SW 1271 (cell line): ENCODE data around the gene TMEM121B.

Experiments used
- DNase-seq, 2 experiments: peaks; one replicate each; lab custom pipeline; 2025; lab: John Stamatoyannopoulos, UW

Gene TMEM121B

DNA sequence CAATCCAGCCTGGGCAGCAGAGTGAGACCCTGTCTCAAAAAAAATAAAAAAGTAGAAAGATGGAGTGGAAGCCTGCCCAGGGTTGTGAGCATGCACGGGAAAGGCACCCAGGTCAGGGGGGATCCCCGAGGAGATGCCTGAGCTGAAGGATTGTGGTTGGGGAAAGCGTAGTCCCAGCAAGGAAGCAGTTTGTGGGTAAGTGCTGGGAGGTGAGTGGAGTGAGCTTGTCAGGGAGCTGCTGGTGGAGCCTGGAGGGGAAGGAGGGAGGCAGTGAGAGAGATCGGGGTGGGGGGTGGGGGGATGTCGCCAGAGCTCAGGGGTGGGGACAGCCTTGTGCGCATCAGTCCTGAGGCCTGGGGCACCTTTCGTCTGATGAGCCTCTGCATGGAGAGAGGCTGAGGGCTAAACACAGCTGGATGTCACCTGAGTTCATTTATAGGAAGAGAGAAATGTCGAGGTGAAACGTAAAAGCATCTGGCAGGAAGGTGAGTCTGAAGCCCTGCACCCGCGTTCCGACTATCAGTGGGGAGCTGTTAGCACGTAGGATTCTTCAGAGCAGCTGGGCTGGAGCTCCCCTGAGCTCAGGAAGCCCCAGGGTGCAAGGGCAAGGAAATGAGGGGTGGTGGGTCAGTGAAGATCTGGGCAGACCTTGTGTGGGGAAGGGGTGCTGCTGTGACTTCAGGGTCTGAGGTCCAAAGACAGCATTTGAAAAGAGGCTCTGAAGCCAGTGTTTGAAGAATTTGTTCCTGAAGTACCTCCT is 10.2 kb downstream of the TMEM121B start:
- no peak for DNase-seq

DNA sequence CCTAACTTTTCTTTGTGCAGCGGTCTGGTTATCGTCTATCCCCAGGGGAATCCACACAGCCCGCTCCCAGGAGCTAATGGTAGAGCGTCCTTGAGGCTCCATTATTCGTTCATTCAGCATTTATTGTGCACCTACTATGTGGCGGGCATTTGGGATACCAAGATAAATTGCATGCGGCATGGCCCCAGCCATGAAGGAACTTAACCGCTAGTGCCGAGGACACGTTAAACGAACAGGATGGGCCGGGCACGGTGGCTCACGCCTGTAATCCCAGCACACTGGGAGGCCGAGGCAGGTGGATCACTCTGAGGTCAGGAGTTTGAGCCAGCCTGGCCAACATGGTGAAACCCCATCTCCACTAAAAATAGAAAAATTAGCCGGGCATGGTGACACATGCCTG is 11.2 kb downstream of the TMEM121B start:
- no peak for DNase-seq

DNA sequence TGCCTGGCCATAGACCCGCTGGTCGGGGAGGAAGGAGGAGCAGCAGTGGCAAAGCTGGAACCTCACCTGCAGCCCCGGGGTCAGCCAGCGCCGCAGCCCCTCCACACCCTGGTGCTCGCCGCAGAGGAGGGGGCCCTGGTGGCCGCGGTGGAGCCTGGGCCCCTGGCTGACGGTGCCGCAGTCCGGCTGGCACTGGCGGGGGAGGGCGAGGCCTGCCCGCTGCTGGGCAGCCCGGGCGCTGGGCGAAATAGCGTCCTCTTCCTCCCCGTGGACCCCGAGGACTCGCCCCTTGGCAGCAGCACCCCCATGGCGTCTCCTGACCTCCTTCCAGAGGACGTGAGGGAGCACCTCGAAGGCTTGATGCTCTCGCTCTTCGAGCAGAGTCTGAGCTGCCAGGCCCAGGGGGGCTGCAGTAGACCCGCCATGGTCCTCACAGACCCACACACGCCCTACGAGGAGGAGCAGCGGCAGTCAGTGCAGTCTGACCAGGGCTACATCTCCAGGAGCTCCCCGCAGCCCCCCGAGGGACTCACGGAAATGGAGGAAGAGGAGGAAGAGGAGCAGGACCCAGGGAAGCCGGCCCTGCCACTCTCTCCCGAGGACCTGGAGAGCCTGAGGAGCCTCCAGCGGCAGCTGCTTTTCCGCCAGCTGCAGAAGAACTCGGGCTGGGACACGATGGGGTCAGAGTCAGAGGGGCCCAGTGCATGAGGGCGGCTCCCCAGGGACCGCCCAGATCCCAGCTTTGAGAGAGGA is 11.9 kb downstream of the TMEM121B start:
- no peak for DNase-seq

DNA sequence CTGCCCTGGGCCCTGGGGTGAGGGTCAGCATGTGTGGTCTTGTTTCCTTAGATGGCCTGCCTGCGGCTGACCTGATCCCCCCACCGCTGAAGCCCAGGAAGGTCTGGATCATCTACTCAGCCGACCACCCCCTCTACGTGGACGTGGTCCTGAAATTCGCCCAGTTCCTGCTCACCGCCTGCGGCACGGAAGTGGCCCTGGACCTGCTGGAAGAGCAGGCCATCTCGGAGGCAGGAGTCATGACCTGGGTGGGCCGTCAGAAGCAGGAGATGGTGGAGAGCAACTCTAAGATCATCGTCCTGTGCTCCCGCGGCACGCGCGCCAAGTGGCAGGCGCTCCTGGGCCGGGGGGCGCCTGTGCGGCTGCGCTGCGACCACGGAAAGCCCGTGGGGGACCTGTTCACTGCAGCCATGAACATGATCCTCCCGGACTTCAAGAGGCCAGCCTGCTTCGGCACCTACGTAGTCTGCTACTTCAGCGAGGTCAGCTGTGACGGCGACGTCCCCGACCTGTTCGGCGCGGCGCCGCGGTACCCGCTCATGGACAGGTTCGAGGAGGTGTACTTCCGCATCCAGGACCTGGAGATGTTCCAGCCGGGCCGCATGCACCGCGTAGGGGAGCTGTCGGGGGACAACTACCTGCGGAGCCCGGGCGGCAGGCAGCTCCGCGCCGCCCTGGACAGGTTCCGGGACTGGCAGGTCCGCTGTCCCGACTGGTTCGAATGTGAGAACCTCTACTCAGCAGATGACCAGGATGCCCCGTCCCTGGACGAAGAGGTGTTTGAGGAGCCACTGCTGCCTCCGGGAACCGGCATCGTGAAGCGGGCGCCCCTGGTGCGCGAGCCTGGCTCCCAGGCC is 12.7 kb downstream of the TMEM121B start:
- no peak for DNase-seq

DNA sequence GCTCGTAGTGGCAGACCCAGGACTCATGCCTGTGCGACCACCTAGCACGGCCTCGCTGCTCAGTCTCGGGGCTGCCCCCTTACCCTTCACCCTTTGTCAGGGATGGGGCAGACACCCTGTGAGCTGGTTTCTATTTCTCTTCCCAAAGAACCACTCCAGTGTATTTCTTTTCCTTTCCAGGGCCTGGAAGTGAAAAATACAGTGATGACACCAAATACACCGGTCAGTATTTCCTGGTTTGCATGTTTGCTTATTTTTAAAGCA is 13.7 kb downstream of the TMEM121B start:
- DNase-seq: no peak

DNA sequence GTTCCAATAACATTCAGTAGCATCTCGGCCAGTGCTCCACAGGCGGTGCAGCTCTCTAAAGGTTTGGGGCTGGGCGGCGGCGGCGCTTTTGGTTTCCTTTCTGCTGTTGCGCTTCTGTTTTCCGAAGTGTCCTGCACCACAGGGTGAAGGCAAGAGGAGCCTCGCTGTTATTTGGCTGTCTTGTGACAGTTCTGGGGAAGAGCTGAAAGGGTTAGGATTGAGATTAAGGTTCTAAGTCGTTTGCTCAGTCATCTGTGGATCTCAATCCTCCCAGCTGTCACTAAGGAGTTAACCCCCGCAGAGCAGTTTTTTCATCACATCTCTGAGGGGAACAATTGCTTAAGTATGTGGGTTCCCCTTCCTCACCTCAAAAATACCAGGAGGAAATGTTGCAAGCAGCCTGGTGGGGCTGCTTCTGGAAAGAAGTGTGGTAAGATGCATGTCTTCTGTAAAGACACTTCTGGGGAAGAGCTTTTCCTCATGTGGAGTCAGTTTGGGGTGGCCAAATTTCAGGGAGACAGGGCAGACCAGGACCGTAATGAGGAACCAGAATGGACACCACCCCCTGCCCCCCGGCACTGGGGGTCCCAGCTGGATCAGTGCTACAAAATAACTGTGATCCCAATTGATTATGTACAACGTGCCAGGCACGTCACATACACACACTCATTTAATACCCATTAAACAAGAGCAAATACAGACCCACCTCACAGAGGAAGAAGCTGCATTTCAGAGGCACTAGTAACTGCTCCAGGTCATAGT is 14.2 kb downstream of the TMEM121B start:
- DNase-seq: no peak

DNA sequence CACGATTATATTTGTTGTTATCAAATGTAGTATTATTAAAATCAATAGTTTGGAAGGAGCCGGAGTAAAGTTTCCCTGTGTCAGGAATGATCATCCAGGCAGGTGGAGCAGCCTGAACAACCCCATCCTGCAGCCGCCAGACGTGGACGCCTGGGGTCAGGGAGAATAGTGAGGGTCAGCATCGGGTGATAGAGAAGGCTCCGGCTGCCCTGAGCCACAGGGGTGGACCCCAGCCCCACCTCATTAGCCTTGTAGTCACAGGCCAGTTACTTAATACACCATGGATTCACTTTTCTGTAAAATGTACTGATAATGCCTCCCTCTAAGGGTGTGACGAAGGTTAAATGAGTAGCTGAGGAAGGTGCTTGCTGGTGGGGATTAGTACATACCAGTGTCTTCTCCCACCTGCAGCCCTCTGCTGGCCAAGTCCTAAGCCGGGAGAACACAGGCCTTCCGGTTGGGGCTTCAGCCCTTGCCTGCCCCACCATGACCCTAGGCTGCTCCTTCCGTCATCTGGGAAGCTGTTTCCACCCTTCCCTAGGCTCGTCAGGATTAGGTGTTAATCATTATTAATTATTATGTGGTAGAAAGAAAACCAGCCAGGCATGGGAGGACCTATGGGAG is 14.9 kb downstream of the TMEM121B start:
- no peak for DNase-seq

DNA sequence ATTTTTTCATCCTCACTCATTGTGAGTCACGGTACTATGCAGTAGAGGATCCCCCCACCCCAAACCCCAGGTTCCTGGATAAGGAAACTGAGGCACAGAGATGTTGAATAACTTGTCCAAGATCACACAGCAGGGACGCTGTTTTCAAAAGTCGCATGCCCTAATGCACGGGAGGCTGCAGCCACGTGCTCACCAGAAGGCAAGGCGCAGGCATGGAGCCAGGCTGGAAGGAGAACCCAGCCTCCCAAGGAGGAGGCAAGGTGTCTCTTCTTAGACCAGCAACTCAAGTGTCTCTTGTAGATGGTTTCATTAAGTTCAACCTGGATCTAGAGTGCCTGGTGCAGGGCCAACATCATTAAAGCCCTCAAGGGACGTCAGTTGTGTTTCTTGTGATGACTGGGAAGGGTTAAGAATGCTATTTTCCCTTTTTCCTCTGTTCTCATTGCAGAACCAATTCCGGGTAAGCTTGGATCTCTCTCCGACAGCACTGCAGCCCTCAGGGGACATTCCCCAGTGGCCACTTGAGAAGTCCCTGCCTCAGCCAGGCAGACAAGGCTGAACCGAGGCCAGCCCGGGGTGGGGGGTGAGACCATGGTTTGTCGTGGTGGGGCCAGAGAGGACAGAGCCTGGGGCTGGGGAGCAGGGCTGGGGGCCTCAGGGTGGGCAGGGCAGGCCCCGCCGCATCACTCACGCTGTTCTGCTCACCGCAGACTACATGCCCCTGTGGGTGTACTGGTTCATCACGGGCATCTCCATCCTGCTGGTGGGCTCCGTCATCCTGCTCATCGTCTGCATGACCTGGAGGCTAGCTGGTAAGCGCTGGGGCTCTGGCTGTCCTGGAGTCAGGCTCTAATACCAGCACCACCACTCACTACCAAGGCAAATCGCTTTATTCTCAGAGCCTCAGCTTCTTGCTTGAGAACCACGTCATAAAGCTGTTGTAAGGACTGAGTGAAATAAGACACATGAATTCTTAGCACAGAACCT is 15.7 kb downstream of the TMEM121B start:
- no peak for DNase-seq

DNA sequence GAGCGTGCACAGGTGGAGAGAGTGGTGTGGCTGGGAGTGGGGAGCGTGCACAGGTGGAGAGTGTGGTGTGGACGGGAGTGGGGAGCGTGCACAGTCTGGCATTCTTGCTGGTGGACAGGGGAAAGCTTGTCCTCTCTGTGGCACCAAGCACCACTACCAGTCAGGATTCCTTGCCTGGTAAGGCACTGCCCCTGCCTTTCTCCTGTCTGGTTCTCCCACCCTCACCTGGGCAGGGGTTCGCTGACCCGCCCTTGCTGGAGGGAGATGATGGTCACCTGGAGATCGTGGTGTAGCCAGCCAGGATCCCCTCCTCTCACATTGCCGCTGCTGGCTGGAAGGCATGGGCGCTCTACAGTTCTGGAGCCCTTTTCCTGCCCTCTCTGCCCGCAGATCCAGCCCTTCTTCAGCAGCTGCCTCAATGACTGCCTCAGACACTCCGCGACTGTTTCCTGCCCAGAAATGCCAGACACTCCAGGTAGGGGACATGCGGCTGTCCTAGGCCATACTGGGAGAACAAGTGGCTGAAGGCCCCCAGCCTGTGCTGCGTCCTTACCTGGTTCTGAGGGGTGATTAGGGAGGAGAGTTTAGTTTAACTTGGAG is 16.7 kb downstream of the TMEM121B start:
- DNase-seq: no peak

DNA sequence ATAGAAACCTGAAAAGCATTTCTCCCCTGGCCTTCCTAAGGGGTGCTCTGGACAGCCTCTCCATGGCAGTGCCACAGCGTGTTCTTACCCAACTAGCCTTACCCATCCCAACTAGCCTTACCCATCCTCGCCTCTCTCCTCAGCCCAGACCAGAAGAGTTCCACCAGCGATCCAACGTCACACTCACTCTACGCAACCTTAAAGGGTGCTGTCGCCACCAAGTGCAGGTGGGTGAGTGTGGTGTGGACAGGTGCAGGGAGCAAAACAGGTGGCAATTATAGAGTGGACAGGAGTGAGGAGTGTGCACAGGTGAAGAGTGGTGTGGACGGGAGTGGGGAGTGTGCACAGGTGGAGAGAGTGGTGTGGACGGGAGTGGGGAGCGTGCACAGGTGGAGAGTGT is 17.8 kb downstream of the TMEM121B start:
- no peak for DNase-seq

DNA sequence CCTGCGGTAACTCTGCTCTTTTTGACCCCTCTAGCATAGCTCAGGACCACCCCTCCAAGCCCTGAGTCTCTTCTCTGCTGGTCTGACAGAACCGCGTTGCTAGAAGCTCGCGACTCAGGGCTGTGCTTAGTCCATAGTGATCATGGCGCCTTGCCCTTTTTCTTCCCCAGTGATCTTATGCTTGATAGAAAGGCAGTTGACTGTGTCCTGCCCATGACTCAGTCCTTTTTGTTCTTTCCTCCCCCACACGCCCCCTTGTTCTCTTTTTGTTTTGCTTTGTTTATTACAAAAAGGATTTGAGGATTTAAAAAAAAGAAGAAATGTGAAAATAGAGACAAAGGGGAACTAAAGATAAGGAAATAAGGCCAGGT is 18.9 kb downstream of the TMEM121B start:
- no peak for DNase-seq

DNA sequence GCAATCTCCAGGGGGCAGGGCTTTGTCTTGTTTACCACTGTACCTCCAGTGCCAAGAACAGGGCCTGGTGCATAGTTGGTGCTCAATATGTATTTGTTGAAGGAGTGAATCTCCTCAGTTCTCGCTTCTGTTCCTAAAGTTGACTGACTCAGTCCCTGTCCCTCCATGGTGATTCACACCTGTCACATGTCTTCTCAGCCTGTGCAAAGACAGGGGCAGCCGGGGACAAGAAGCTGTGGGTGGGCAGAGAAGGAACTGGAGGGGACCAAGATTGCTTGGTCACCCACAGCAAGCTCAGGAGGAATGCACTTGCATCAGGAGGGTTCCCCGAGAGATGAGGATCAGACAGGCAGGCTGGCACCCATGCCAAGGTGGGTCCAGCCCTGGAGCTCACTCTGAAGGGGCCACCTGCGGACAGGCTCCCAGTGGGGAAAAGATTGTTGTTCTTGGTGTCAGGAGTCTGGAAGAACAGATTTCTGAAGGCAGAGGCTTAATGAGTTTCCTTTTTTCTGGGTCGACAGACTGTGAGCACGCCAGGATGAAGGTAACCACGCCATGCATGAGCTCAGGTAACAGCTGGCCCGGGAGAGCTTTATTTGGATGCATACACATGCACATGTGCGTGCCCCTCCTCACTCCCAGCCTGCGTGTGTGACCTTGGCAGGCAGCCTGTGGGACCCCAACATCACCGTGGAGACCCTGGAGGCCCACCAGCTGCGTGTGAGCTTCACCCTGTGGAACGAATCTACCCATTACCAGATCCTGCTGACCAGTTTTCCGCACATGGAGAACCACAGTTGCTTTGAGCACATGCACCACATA is 19.5 kb downstream of the TMEM121B start:
- no peak for DNase-seq

DNA sequence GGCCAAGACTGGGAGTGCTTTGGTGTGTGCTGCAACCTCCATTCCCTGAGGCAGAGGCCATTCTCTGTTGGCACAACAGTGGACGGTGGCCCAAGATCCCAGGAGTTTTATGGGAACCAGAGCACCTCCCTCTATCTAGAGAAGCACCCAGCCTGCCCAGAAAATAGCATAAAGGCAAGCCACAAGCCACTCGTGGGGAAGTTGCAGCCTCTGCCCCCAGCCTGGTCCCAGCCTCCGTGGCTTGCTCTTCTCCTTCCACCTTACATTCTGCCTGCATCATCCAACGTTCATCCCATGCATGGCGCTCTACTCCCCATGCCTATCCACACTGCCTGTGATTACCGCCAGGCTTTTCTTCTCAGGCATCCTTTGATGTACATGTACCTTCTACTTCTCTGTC is 20.5 kb downstream of the TMEM121B start:
- DNase-seq: no peak

DNA sequence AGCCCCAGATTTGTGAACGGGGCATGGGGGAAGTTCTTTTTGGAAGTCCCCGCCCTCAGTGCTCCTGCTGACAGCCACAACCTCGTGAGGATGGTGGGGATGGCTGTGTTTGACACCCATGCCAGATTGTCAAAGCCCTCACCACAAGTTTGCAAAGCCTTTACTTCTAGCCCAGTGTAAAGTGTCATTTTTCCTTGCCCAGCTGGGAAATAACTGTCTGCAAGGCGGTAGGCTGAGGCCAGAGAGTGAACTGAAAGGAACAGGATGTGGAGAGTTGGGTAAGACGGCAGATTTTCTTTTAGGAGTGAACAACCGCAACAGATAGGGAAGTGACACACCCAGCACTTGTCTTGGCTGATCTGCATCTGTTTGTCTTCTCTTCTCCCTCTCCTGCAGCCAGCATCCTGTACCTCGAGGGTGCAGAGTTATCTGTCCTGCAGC is 22.8 kb downstream of the TMEM121B start:
- no peak for DNase-seq

DNA sequence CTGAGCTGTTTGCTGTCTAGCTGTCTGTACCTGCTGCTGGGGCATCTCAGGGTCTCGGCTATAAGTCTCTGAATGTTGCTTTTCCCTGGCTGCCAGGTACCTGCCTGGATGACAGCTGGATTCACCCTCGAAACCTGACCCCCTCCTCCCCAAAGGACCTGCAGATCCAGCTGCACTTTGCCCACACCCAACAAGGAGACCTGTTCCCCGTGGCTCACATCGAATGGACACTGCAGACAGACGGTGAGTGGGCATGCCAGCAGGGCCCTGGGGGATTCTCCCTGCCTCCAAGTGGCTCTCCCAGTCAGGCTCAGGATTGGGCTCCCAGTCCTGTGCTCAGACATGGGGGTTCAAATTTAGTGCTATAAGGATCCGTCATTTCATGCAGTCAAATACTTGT is 23.5 kb downstream of the TMEM121B start:
- DNase-seq: no peak

DNA sequence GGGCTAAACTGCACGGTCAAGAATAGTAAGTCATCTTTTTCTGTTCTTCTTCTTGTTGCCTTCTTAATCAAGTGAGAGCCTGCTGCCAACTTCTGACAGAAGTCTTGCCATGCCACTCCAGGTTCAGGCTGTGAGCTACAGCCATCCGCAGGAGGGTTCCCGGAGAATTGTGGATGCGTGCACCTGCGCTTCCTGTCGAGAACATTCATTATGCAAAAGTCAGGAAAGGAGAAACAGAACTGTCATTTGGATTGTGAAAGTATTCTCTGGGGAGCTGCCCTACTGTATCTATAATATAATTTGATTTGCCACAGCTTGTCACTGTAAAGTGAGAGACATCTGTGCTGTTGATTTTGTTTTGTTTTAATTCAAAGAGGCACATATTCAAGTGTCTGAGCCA is 24.1 kb downstream of the TMEM121B start:
- no peak for DNase-seq

DNA sequence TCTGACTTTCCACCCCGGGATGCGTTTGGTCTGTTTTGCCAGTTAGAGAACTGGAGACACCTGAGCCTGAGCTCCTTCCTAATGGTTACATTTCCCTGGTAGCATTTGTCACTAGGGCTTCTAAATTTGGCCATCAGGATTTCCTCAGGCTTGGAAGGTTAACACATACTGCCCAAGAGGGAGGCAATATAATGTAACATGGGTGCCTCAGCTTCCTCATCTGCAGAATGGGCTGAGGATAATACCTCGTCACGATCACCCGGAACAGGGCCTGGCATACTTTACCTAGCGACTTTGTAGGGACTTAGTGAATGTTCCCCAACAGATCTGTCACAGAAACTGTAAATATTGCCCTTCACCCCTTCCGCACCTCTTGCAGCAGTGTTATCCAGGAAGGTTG is 25.1 kb downstream of the TMEM121B start:
- DNase-seq: no peak

DNA sequence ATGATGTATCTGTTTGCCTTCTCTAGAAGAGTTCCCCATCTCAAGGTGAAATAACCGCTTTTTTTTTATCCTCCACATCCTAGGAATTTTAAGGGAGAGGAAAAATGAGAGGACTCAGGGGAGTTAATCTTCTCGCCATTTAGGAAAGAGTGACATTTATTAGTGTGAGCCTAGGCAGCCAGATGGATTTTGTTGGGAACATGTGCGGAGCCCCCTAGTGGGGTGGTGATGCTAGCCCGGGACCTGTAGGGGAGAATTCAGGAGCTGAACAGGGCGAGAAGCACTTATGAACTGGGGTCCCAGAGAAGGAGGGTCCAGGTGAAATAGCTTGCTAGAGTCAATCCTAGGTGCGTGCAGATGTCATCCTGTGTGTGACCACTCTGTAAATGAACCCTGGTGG is 25.6 kb downstream of the TMEM121B start:
- no peak for DNase-seq

DNA sequence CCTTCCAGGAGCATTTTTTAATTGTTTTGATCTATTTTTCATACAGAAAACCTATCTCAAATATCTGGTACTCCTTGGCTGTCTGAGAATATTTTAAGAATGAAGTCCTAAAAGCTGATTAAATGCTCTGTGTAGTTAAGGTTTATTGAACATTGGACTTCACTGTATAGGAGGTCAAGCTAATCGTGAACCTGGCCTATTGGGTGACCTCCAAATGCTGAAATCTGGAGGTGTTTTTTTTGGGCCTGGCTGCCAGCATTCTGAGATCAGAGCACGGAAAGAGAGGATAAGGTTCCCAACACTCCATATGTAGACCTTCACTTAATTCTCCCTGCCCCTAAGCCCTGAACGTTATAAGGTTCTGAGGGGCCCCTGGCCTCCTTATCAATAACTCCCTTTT is 28.1 kb downstream of the TMEM121B start:
- DNase-seq: no peak
